GM13977 (cell line): Measurements from ENCODE around the gene VPS13D.

ENCODE experiments used
- DNase-seq: peaks from one replicate; pipeline ENCODE4 v3.0.0; 2012; ENCODE audit warnings: low spot score
- CTCF ChIP-seq: IDR thresholded peaks from 2 replicates; pipeline ENCODE4 v1.5.1; 2012; ENCODE audit warnings: mild to moderate bottlenecking, control low read depth; ENCODE audit not compliant: insufficient read depth; ENCODE audit errors: extremely low read depth, missing control alignments
- in situ Hi-C: fragments of 300-500 bp; cut with MboI; formaldehyde crosslinking; loops from one replicate; pipeline ENCODE4 v1.12.0; 2022; ENCODE audit warnings: low sequenced_read_pairs, low pct_unique_long_range_greater_than_20kb, mixed read lengths, inconsistent platforms; ENCODE audit not compliant: unreplicated experiment

VPS13D gene

GRCh38 chr1:12528021-12528852 lies 298.4 kb downstream of the VPS13D start:
- TF ChIP-seq CTCF = no peak
- in situ Hi-C loops = no loop called here
- no peak for DNase-seq

- no peak for DNase-seq
- TF ChIP-seq CTCF = no peak
- in situ Hi-C loops = no loop called here
These were observed 299.9 kb downstream of the VPS13D start for GRCh38 chr1:12529640-12530174.

- TF ChIP-seq CTCF = no peak
- in situ Hi-C loops = no loop called here
- no peak for DNase-seq
These were observed 300.8 kb downstream of the VPS13D start for GRCh38 chr1:12530462-12531178.

GRCh38 chr1:12531179-12531499 lies 301.3 kb downstream of the VPS13D start:
- no peak for DNase-seq
- TF ChIP-seq CTCF = no peak
- in situ Hi-C loops = no loop called here

- no peak for TF ChIP-seq CTCF
- in situ Hi-C loops = no loop called here
- DNase-seq = no peak
These were observed 302.8 kb downstream of the VPS13D start for GRCh38 chr1:12532405-12533315.

- TF ChIP-seq CTCF = no peak
- in situ Hi-C loops = no loop called here
- no peak for DNase-seq
These were observed 306.3 kb downstream of the VPS13D start for GRCh38 chr1:12536023-12536639.
